KMS-11 (cell line): ENCODE data around the gene TBL1X.

Experiments
- H2AFZ ChIP-seq: fragments of 200-600 bp; sonication (generic); 2 replicates; pipeline ENCODE4 v1.6.1; 2016; ENCODE audit warnings: antibody characterized with exemption, mixed run types, low read depth
- H3K27ac ChIP-seq: fragments of 200-600 bp; sonication (generic); 2 replicates; pipeline ENCODE4 v1.6.1; 2016; ENCODE audit warnings: mild to moderate bottlenecking, mixed run types
- H3K27me3 ChIP-seq: fragments of 200-600 bp; sonication (generic); 2 replicates; pipeline ENCODE4 v1.6.1; 2017; ENCODE audit warnings: mild to moderate bottlenecking, low read depth, mixed run types, moderate library complexity; ENCODE audit not compliant: insufficient read depth
- H3K36me3 ChIP-seq: fragments of 200-600 bp; sonication (generic); 2 replicates; pipeline ENCODE4 v1.6.1; 2017; ENCODE audit warnings: mild to moderate bottlenecking, mixed run types; ENCODE audit not compliant: insufficient read depth
- H3K4me1 ChIP-seq: fragments of 200-600 bp; sonication (generic); 2 replicates; pipeline ENCODE4 v1.6.1; 2016; ENCODE audit warnings: mild to moderate bottlenecking, low read depth, mixed run types; ENCODE audit not compliant: poor library complexity, severe bottlenecking
- H3K4me2 ChIP-seq: fragments of 200-600 bp; sonication (generic); 2 replicates; pipeline ENCODE4 v1.7.0; 2016; ENCODE audit warnings: mild to moderate bottlenecking, mixed run types
- H3K4me3 ChIP-seq: fragments of 200-600 bp; sonication (generic); IDR thresholded peaks from 2 replicates; pipeline ENCODE4 v1.6.1; 2017; ENCODE audit warnings: low read depth, low read length, mixed read lengths; ENCODE audit not compliant: insufficient read depth
- H3K79me2 ChIP-seq: fragments of 200-600 bp; sonication (generic); 2 replicates; pipeline ENCODE4 v1.6.1; 2016; ENCODE audit warnings: low read depth, mixed run types; ENCODE audit not compliant: insufficient read depth
- H3K9ac ChIP-seq: fragments of 200-600 bp; sonication (generic); 2 replicates; pipeline ENCODE4 v1.6.1; 2016; ENCODE audit warnings: mild to moderate bottlenecking, mixed run types
- H4K20me1 ChIP-seq: fragments of 200-600 bp; sonication (generic); 2 replicates; pipeline ENCODE4 v1.6.1; 2016; ENCODE audit warnings: mild to moderate bottlenecking, mixed run types; ENCODE audit not compliant: insufficient read depth
- TF ChIP-seq, protein P1 (sequence below): fragments of 200-600 bp; sonication (generic); conservative IDR thresholded peaks from 2 replicates; pipeline ENCODE4 v1.6.1; 2017; ENCODE audit warnings: low read depth, mild to moderate bottlenecking, antibody characterized with exemption, low read length, moderate library complexity, mixed read lengths

Gene TBL1X

DNA sequence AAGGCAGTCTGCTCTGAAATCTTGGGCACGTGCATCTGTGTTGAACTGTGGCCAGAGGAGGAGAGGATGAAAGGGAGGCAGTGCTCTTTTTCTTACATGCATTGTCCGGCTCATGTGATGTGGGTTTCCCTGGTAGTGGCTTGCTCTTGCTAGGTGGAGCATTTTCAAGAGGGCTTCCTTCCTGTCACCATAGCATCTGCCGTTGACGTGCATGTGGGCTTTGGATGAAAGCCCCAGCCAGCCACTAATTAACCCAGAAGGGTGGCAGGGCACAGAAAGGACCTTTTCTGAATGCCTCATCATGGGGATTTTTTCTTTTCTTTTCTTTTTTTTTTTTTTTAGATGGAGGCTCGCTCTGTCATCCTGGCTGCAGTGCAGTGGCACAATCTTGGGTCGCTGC, 179.5 kb downstream of the TBL1X start:
- Histone ChIP-seq H3K9ac (no peak overlapping the region), H3K4me1 (peaks cover 19% of the 10 kb centered on the region), H3K79me2 (no peaks in the 10 kb centered on the region), H4K20me1 (no peaks in the 10 kb centered on the region), H2AFZ (no peak overlapping the region), H3K4me2 (no peak overlapping the region), H3K4me3 (no peak overlapping the region), H3K27me3 (no peaks in the 10 kb centered on the region), H3K36me3 (no peaks in the 10 kb centered on the region), H3K27ac (no peak overlapping the region)
- TF ChIP-seq, protein P1, sequence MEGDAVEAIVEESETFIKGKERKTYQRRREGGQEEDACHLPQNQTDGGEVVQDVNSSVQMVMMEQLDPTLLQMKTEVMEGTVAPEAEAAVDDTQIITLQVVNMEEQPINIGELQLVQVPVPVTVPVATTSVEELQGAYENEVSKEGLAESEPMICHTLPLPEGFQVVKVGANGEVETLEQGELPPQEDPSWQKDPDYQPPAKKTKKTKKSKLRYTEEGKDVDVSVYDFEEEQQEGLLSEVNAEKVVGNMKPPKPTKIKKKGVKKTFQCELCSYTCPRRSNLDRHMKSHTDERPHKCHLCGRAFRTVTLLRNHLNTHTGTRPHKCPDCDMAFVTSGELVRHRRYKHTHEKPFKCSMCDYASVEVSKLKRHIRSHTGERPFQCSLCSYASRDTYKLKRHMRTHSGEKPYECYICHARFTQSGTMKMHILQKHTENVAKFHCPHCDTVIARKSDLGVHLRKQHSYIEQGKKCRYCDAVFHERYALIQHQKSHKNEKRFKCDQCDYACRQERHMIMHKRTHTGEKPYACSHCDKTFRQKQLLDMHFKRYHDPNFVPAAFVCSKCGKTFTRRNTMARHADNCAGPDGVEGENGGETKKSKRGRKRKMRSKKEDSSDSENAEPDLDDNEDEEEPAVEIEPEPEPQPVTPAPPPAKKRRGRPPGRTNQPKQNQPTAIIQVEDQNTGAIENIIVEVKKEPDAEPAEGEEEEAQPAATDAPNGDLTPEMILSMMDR = no peak

GRCh38 chrX:9646471-9647224, 181.8 kb downstream of the TBL1X start:
- no peaks in the 10 kb centered on the region for H3K79me2 ChIP-seq
- H4K20me1 ChIP-seq = no peaks in the 10 kb centered on the region
- H3K4me1 ChIP-seq = peaks cover 13% of the 10 kb centered on the region
- no peaks in the 10 kb centered on the region for H3K27me3 ChIP-seq
- no peak overlapping the region for H2AFZ ChIP-seq
- TF ChIP-seq, protein P1 = no peak
- no peak overlapping the region for H3K9ac ChIP-seq
- no peak overlapping the region for H3K27ac ChIP-seq
- no peaks in the 10 kb centered on the region for H3K36me3 ChIP-seq
- no peak overlapping the region for H3K4me2 ChIP-seq
- H3K4me3 ChIP-seq = no peak overlapping the region

GRCh38 chrX:9647431-9647830, 182.6 kb downstream of the TBL1X start:
- Histone ChIP-seq H2AFZ (no peak overlapping the region), H3K4me2 (no peak overlapping the region), H3K4me1 (peaks cover 5% of the 10 kb centered on the region), H3K36me3 (no peaks in the 10 kb centered on the region), H3K79me2 (no peaks in the 10 kb centered on the region), H3K4me3 (no peak overlapping the region), H4K20me1 (no peaks in the 10 kb centered on the region), H3K27ac (no peak overlapping the region), H3K27me3 (no peaks in the 10 kb centered on the region), H3K9ac (no peak overlapping the region)
- TF ChIP-seq, protein P1 = no peak

- Histone ChIP-seq H3K27ac (no peak overlapping the region), H3K9ac (no peak overlapping the region), H3K4me3 (no peak overlapping the region), H3K4me2 (no peak overlapping the region), H3K79me2 (no peaks in the 10 kb centered on the region), H2AFZ (no peak overlapping the region), H3K36me3 (no peaks in the 10 kb centered on the region), H4K20me1 (no peaks in the 10 kb centered on the region), H3K4me1 (no peaks in the 10 kb centered on the region), H3K27me3 (no peaks in the 10 kb centered on the region)
- TF ChIP-seq, protein P1 = no peak
Measured at GRCh38 chrX:9650091-9650490, 185.2 kb downstream of the TBL1X start.
